ENCODE data around the gene ZNF135.

GRCh38 chr19:58060231-58060630 lies 1.1 kb downstream of the ZNF135 start:
- TF ChIP-seq, protein P1, sequence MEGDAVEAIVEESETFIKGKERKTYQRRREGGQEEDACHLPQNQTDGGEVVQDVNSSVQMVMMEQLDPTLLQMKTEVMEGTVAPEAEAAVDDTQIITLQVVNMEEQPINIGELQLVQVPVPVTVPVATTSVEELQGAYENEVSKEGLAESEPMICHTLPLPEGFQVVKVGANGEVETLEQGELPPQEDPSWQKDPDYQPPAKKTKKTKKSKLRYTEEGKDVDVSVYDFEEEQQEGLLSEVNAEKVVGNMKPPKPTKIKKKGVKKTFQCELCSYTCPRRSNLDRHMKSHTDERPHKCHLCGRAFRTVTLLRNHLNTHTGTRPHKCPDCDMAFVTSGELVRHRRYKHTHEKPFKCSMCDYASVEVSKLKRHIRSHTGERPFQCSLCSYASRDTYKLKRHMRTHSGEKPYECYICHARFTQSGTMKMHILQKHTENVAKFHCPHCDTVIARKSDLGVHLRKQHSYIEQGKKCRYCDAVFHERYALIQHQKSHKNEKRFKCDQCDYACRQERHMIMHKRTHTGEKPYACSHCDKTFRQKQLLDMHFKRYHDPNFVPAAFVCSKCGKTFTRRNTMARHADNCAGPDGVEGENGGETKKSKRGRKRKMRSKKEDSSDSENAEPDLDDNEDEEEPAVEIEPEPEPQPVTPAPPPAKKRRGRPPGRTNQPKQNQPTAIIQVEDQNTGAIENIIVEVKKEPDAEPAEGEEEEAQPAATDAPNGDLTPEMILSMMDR (IDR thresholded peaks at IDR 0.05 in 2 of 3, conservative IDR thresholded peaks at IDR 0.05 in 1 of 3; ENCODE audit: control insufficient read depth in 2 of 3, extremely low read depth in 1 of 3, insufficient read depth in 1 of 3, low read depth in 3 of 3, low read length in 3 of 3): no peak
- TF ChIP-seq PML (IDR thresholded peaks at IDR 0.05; ENCODE audit: low read length): no peak
